ENCODE data around the gene BOC. TPM values are rescaled to one million over a fixed set of nuclear protein-coding genes. Genes with fewer than 3 reads are reported as not detected.
"Not testable (repeated sequence)": the region's sequence is repeated elsewhere in the genome, so short reads cannot be mapped to it uniquely, and the experiment has no call there.

Gene BOC
- total and polyA plus RNA-seq, 8 donors, result 5.2 to 51.3 (median 23.7) TPM

- intact Hi-C loops (cut with DNase I; ENCODE audit: low total_unique reads), result no loop called here
- Histone ChIP-seq H3K36me3 (no peaks in the 10 kb centered on the region), H3K27me3 (no peaks in the 10 kb centered on the region), H3K4me1 (peaks cover 9 to 35% (median 22%) of the 10 kb centered on the region in 4 donors), H3K27ac (no peak overlapping the region), H3K4me3 (no peak overlapping the region), H3K9me3 (no peaks in the 10 kb centered on the region)
- TF ChIP-seq EP300 (IDR thresholded peaks at IDR 0.05) (no peak), POLR2A (IDR thresholded peaks at IDR 0.05) (no peak), CTCF (IDR thresholded peaks at IDR 0.05) (no peak), POLR2AphosphoS5 (IDR thresholded peaks at IDR 0.05) (no peak)
- no peak for DNase-seq
- 72 to 83% (median 72%) methylated on average over 6 of the region's 6 CpGs for WGBS, 5 donors
These were observed 41.4 kb upstream of the BOC start for GRCh38 chr3:113169891-113170452.

GRCh38 chr3:113170771-113171170 is 40.6 kb upstream of the BOC start:
- H3K36me3 ChIP-seq, result no peaks in the 10 kb centered on the region
- no peaks in the 10 kb centered on the region for H3K9me3 ChIP-seq
- no peak overlapping the region for H3K27ac ChIP-seq
- intact Hi-C loops (cut with DNase I; ENCODE audit: low total_unique reads), result no loop called here
- no peak overlapping the region for H3K4me3 ChIP-seq
- H3K27me3 ChIP-seq, result no peaks in the 10 kb centered on the region
- H3K4me1 ChIP-seq, result peaks cover 9 to 42% (median 22%) of the 10 kb centered on the region in 4 donors
- DNase-seq, result no peak
- TF ChIP-seq POLR2A (IDR thresholded peaks at IDR 0.05) (no peak), EP300 (IDR thresholded peaks at IDR 0.05) (no peak), CTCF (IDR thresholded peaks at IDR 0.05) (no peak), POLR2AphosphoS5 (IDR thresholded peaks at IDR 0.05) (no peak)
- WGBS, 5 donors, result 88 to 96% (median 93%) methylated on average over 7 of the region's 7 CpGs

- H3K27ac ChIP-seq; H3K27me3 ChIP-seq; H3K36me3 ChIP-seq; H3K4me3 ChIP-seq; intact Hi-C loops (cut with DNase I; ENCODE audit: low total_unique reads); DNase-seq; H3K9me3 ChIP-seq: not testable (repeated sequence)
- H3K4me1 ChIP-seq, result peaks cover 5 to 34% (median 17%) of the 10 kb centered on the region in 4 donors
- 83 to 88% (median 85%) methylated on average over 5 of the region's 5 CpGs for WGBS, 5 donors
These were observed 39.6 kb upstream of the BOC start for GRCh38 chr3:113171675-113172300.

- Histone ChIP-seq H3K4me3 (no peak overlapping the region), H3K36me3 (no peaks in the 10 kb centered on the region), H3K27ac (no peak overlapping the region), H3K9me3 (no peaks in the 10 kb centered on the region), H3K27me3 (no peaks in the 10 kb centered on the region), H3K4me1 (peaks cover 0 to 21% (median 5%) of the 10 kb centered on the region in 4 donors)
- no peak for DNase-seq
- intact Hi-C loops (cut with DNase I; ENCODE audit: low total_unique reads), result no loop called here
- TF ChIP-seq EP300 (IDR thresholded peaks at IDR 0.05) (no peak), CTCF (IDR thresholded peaks at IDR 0.05) (no peak), POLR2AphosphoS5 (IDR thresholded peaks at IDR 0.05) (no peak), POLR2A (IDR thresholded peaks at IDR 0.05) (no peak)
- 77 to 100% (median 90%) methylated on average over 1 to 2 of the region's 2 CpGs for whole genome bisulfite sequencing, 5 donors
These were observed 38.3 kb upstream of the BOC start for GRCh38 chr3:113173102-113173501.

GRCh38 chr3:113174304-113174703 is 37.1 kb upstream of the BOC start:
- intact Hi-C loops (cut with DNase I; ENCODE audit: low total_unique reads), result no loop called here
- WGBS, 5 donors, result 82 to 90% (median 83%) methylated on average over 1 of the region's 1 CpG
- H3K27me3 ChIP-seq, result no peaks in the 10 kb centered on the region
- no peaks in the 10 kb centered on the region for H3K9me3 ChIP-seq
- no peak for DNase-seq
- H3K4me3 ChIP-seq, result no peak overlapping the region
- TF ChIP-seq EP300 (IDR thresholded peaks at IDR 0.05) (no peak), POLR2A (IDR thresholded peaks at IDR 0.05) (no peak), CTCF (IDR thresholded peaks at IDR 0.05) (no peak), POLR2AphosphoS5 (IDR thresholded peaks at IDR 0.05) (no peak)
- H3K4me1 ChIP-seq, result peaks cover 0 to 10% (median 0%) of the 10 kb centered on the region in 4 donors
- no peaks in the 10 kb centered on the region for H3K36me3 ChIP-seq
- no peak overlapping the region for H3K27ac ChIP-seq
